Activated T-cell treated with anti-CD3 and anti-CD28 coated beads, Interleukin-2, amount 50 U/mL, for 4 hours (primary cell): ENCODE data around the gene OR10H5. TPM values are rescaled to one million over a fixed set of nuclear protein-coding genes. Genes with fewer than 3 reads are reported as not detected.
"Not testable (repeated sequence)": the region's sequence is repeated elsewhere in the genome, so short reads cannot be mapped to it uniquely, and the experiment has no call there.

Source experiments
- ATAC-seq, 2 donors: fragments of 200-7000 bp; cut with Tn5 transposase; one replicate each; pipeline ENCODE4 v1.10.0; 2021
- DNase-seq: peaks from one replicate; pipeline ENCODE4 v3.0.0-alpha.2; 2020
- H3K27me3 Mint-ChIP-seq: one replicate; pipeline ENCODE4 v1.8.0; 2021; ENCODE audit warnings: low read depth, mixed read lengths
- H3K36me3 Mint-ChIP-seq: one replicate; pipeline ENCODE4 v1.8.0; 2022; ENCODE audit warnings: mixed read lengths; ENCODE audit not compliant: insufficient read depth
- H3K4me1 Mint-ChIP-seq: one replicate; pipeline ENCODE4 v1.8.0; 2021; ENCODE audit warnings: low read depth, mixed read lengths
- H3K4me3 Mint-ChIP-seq: one replicate; pipeline ENCODE4 v1.8.0; 2021; ENCODE audit warnings: mild to moderate bottlenecking, moderate library complexity, mixed read lengths
- H3K9me3 Mint-ChIP-seq: one replicate; pipeline ENCODE4 v1.8.0; 2021; ENCODE audit warnings: mixed read lengths
- total RNA-seq, 3 donors: library from RNA; stranded (reverse); gene quantifications; one replicate each; pipeline ENCODE4 v1.2.1, GENCODE V29; 2021

Gene OR10H5
- total RNA-seq, 3 donors from 2014 or later = not detected

DNA sequence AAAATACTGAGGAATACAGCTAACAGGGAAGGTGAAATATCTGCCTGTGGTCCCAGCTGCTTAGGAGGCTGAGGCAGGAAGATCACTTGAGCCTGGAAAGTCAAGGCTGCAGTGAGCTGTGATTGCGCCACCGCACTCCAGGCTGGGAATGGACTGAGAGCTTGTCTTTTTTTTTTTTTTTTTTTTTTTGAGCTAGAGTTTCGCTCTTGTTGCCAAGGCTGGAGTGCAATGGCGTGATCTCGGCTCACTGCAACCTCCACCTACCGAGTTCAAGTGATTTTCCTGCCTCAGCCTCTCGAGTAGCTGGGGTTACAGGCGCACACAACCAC, 56.4 kb downstream of the OR10H5 start:
- not testable (repeated sequence) for DNase-seq, H3K4me3 Mint-ChIP-seq, ATAC-seq, H3K36me3 Mint-ChIP-seq, H3K9me3 Mint-ChIP-seq, H3K27me3 Mint-ChIP-seq
- H3K4me1 Mint-ChIP-seq = peaks cover 36% of the 10 kb centered on the region

DNA sequence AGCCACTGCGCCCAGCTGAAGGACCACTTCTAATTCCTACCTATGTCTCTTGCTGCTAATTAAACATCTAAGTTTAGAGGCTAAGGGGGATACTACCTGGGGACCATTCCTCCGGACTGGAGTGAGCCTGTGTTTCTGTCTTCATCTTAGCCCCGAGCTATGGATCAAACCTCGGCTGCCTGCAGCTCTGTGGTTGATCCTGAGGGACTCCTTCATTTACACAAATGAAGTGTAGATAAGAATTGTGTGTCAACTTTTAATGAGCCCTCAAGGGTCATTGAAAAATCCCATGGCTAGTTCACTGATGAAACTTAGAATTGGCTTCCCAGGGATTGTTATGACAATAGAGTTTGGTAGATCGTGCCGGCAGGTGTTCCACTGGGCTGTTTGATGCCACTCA, 59.5 kb downstream of the OR10H5 start:
- no peak for ATAC-seq
- no peak overlapping the region for H3K4me3 Mint-ChIP-seq

DNA sequence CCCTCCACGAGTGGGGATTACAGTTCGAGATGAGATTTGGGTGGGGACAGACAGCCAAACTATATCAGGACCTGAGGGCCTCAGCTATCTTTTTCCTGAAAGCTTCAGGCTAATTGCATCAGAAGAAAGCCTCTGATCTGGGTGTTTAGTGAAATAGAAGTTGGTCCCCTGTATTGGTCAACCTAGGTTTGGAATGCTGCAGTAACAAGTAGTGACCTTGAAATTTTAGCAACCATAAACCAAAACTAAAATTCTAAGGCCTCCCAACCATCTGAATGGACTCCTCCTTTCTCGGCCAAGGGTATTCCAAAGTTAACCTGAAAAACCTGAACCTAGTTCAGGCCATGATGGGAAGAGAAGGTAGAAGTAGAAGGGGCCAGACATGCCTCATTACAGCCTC, 62.9 kb downstream of the OR10H5 start:
- DNase-seq = no peak
- H3K9me3 Mint-ChIP-seq = no peaks in the 10 kb centered on the region
- no peak for ATAC-seq
- no peaks in the 10 kb centered on the region for H3K36me3 Mint-ChIP-seq
- H3K4me3 Mint-ChIP-seq = no peak overlapping the region
- peaks cover 10% of the 10 kb centered on the region for H3K4me1 Mint-ChIP-seq
- H3K27me3 Mint-ChIP-seq = no peaks in the 10 kb centered on the region

More for the DNA sequence above, 59.5 kb downstream of the OR10H5 start:
- DNase-seq = no peak
- Mint-ChIP-seq H3K9me3 (no peaks in the 10 kb centered on the region), H3K4me1 (peaks cover 33% of the 10 kb centered on the region), H3K36me3 (no peaks in the 10 kb centered on the region), H3K27me3 (no peaks in the 10 kb centered on the region)

Other genes starting within 250 kb of the OR10H5 start
- not detected for gene CYP4F8, start 172.4 kb upstream of the OR10H5 start, total RNA-seq
- gene CYP4F3, start 146.8 kb upstream of the OR10H5 start, total RNA-seq = under 1 TPM in 2 of 3 donors, not detected in 1; 0.08 to 0.18 TPM
- gene CYP4F12, start 114.6 kb upstream of the OR10H5 start, total RNA-seq = not detected
- not detected for gene OR10H2, start 59.6 kb upstream of the OR10H5 start, total RNA-seq
- not detected for gene OR10H3, start 49.7 kb upstream of the OR10H5 start, total RNA-seq
- under 1 TPM in 1 of 3 donors, not detected in 2; 0.05 TPM for gene OR10H1, start 28.0 kb downstream of the OR10H5 start, total RNA-seq
- gene CYP4F2, start 110.4 kb downstream of the OR10H5 start, total RNA-seq = not detected
- under 1 TPM; 0.05 to 0.14 (median 0.08) TPM for gene CYP4F11, start 146.9 kb downstream of the OR10H5 start, total RNA-seq
- not detected for gene OR10H4, start 161.3 kb downstream of the OR10H5 start, total RNA-seq